Testis (tissue), 3 donors: ENCODE data around the gene ADARB1. TPM values are rescaled to one million over a fixed set of nuclear protein-coding genes. Genes with fewer than 3 reads are reported as not detected.

Experiments used
- DNase-seq: peaks from one replicate; pipeline ENCODE4 v3.0.0-alpha.2; 2019
- H3K27ac ChIP-seq, 2 donors: fragments of 200-600 bp; sonication (generic); one replicate each; pipeline ENCODE4 v1.5.1; 2019
- H3K27me3 ChIP-seq: fragments of 200-600 bp; sonication (generic); one replicate; pipeline ENCODE4 v1.5.1; 2019
- H3K36me3 ChIP-seq: fragments of 200-600 bp; sonication (generic); one replicate; pipeline ENCODE4 v1.5.1; 2017; ENCODE audit warnings: low read depth; ENCODE audit errors: missing control alignments
- H3K4me1 ChIP-seq: fragments of 200-600 bp; sonication (generic); one replicate; pipeline ENCODE4 v1.5.1; 2019
- H3K4me3 ChIP-seq, 2 donors: fragments of 200-600 bp; sonication (generic); one replicate each; pipeline ENCODE4 v1.5.1; 2017 to 2019
- H3K9me3 ChIP-seq: fragments of 200-600 bp; sonication (generic); one replicate; pipeline ENCODE4 v1.5.1; 2017
- CTCF ChIP-seq, 3 experiments: fragments of 450-650 bp in 2 of 3; fragments of 200-600 bp in 1 of 3; sonication (generic) in 1 of 3; IDR thresholded peaks; one replicate each; pipeline ENCODE4 v1.5.1; 2016 to 2019; ENCODE audit warnings: antibody characterized with exemption in 3 of 3, mild to moderate bottlenecking in 2 of 3, moderate library complexity in 1 of 3
- POLR2A ChIP-seq: fragments of 450-650 bp; IDR thresholded peaks from one replicate; pipeline ENCODE4 v1.6.1; 2017; ENCODE audit warnings: antibody characterized with exemption, mild to moderate bottlenecking, moderate library complexity
- WGBS, 2 donors: methylation state at CpG; one replicate each; pipeline ENCODE4 v1.1.5; 2018; 5-methylcytosine and 5-hydroxymethylcytosine counted together
- intact Hi-C: fragments of 100-400 bp; cut with DNase I; formaldehyde crosslinking; loops from one replicate; pipeline ENCODE4 v1.15.1; 2023; ENCODE audit warnings: low total_unique reads
- polyA plus RNA-seq: library from polyadenylated mRNA; stranded (reverse); fragments of 350-450 nt; fragmentation: Illumina TruSeq; extraction: RNeasy Lipid Tissue Mini Kit (QIAGEN cat#74804); gene quantifications from one replicate; pipeline ENCODE4 v1.2.3, GENCODE V29; 2014; ENCODE audit warnings: low read depth, low replicate concordance; ENCODE audit not compliant: insufficient read depth
- total RNA-seq, 2 donors: library from RNA; depleted of rRNA; stranded (reverse); fragments of >200 nt; gene quantifications; one replicate each; pipeline ENCODE4 v1.2.3, GENCODE V29; 2016

Gene ADARB1
- total and polyA plus RNA-seq, 3 donors from 2014 or later, result 17.6 to 23.0 (median 17.6) TPM

- no peaks in the 10 kb centered on the region for H3K36me3 ChIP-seq
- no peak overlapping the region for H3K4me3 ChIP-seq
- H3K4me1 ChIP-seq, result peaks cover 9% of the 10 kb centered on the region
- no peak for DNase-seq
- WGBS, 2 donors, result 94% methylated on average over 6 of the region's 6 CpGs
- H3K27ac ChIP-seq, result no peak overlapping the region
- no peaks in the 10 kb centered on the region for H3K9me3 ChIP-seq
- H3K27me3 ChIP-seq, result no peaks in the 10 kb centered on the region
- intact Hi-C loops, result no loop called here
- TF ChIP-seq POLR2A, result no peak
- no peak for TF ChIP-seq CTCF (IDR thresholded peaks at IDR 0.05)
Observed at GRCh38 chr21:45108034-45108790, 33.8 kb downstream of the ADARB1 start.

GRCh38 chr21:45108808-45109781, 34.7 kb downstream of the ADARB1 start:
- WGBS, 2 donors, result 82% methylated on average over 43 to 44 of the region's 44 CpGs
- Histone ChIP-seq H3K4me3 (no peak overlapping the region), H3K9me3 (no peaks in the 10 kb centered on the region), H3K4me1 (peaks cover 9% of the 10 kb centered on the region), H3K27ac (no peak overlapping the region), H3K27me3 (no peaks in the 10 kb centered on the region), H3K36me3 (no peaks in the 10 kb centered on the region)
- TF ChIP-seq CTCF (IDR thresholded peaks at IDR 0.05) (no peak), POLR2A (no peak)
- intact Hi-C loops, result no loop called here
- DNase-seq, result no peak

DNA sequence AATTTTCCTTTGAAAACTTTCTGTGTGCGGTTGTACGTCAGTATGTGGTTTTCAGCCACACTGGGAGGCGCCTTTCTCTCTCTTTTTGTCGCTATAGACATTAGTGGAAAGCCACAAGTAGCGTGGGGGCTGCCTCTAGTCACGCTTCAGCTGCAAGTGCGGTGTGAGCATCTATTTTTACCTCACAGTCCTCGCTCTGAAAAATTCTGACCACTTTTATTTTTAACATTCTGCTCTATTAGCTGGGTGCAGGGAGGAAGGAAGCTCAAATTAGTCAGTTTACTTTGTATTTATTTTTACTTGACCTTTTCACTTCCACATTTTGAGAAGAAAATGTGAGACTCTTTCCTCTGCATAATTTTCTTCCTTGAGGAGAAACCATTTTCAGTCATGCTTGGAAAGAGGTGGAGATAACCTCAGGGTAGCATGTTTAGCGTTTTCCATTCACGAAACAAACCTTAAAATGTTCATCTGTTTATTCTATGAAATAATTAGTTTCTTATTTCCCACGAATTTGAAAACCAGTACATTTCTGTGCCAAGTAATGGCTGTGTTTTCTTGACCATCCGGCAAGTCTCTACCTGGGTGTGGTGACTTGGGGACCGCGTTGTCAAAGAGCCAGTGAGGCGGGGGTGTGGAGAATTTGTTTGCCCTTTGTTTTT, 35.6 kb downstream of the ADARB1 start:
- intact Hi-C loops, result no loop called here
- no peak overlapping the region for H3K27ac ChIP-seq
- no peaks in the 10 kb centered on the region for H3K9me3 ChIP-seq
- 50 to 57% methylated on average over 15 of the region's 15 CpGs for WGBS, 2 donors
- no peak for TF ChIP-seq CTCF (IDR thresholded peaks at IDR 0.05)
- TF ChIP-seq POLR2A, result no peak
- H3K36me3 ChIP-seq, result no peaks in the 10 kb centered on the region
- peaks cover 3% of the 10 kb centered on the region for H3K4me1 ChIP-seq
- DNase-seq, result no peak
- H3K4me3 ChIP-seq, result no peak overlapping the region
- H3K27me3 ChIP-seq, result no peaks in the 10 kb centered on the region

DNA sequence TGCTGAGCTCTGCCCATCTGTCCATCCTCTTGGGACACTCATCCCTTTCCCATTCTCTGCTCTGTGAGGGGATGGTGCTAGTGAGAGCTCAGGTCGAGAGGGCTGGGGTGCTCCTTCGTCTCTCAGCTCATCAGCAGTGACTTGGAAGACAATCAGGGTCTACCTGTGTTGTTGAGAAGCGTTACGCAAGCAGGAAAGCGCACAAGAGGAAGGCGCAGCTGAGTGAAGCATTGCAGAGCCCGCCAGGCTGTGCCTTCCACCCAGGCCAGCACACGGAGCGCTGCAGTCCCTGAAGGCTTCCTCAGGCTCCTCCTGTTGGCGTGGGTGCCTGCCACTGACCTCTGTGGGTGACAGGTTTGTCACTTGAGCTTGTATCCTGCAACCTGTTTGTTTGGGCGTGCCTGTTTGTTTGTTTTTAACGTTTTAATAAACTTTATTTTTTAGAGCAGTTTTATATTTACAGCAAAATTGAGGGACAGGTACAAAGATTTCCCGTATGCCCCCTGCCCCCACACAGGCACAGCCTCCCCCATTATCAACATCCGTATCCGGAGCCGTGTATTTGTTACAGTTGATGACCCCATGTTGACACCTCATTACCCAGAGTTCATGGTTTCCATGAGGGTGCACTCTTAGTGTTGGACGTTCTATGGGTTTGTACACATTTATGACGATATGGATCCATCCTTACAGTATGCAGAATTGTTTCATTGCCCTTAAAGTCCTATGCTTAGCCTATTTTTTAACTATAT, 36.7 kb downstream of the ADARB1 start:
- no peaks in the 10 kb centered on the region for H3K36me3 ChIP-seq
- no peaks in the 10 kb centered on the region for H3K27me3 ChIP-seq
- no peaks in the 10 kb centered on the region for H3K9me3 ChIP-seq
- no peak overlapping the region for H3K4me3 ChIP-seq
- TF ChIP-seq POLR2A (no peak), CTCF (IDR thresholded peaks at IDR 0.05) (no peak)
- WGBS, 2 donors, result 71 to 90% methylated on average over 17 to 18 of the region's 18 CpGs
- peaks cover 3% of the 10 kb centered on the region for H3K4me1 ChIP-seq
- H3K27ac ChIP-seq, result no peak overlapping the region
- intact Hi-C loops, result no loop called here
- DNase-seq, result no peak
